ENCODE data around the gene SNTA1.
"Not testable (repeated sequence)": the region's sequence is repeated elsewhere in the genome, so short reads cannot be mapped to it uniquely, and the experiment has no call there.

The SNTA1 gene

DNA sequence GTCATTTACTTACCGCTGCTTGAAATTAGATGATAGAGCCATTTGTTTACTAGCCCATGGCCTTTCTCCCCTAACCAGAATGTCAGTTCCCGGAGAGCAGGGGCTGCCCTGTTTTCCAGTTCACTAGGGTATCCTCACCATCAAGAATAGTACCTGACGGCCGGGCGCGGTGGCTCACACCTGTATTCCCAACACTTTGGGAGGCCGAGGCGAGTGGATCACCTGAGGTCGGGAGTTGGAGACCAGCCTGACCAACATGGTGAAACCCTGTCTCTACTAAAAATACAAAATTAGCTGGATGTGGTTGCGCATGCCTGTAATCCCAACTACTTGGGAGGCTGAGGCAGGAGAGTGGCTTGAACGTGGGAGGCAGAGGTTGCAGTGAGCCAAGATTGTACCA, 19.7 kb downstream of the SNTA1 start:
- DNase-seq: not testable (repeated sequence)

DNA sequence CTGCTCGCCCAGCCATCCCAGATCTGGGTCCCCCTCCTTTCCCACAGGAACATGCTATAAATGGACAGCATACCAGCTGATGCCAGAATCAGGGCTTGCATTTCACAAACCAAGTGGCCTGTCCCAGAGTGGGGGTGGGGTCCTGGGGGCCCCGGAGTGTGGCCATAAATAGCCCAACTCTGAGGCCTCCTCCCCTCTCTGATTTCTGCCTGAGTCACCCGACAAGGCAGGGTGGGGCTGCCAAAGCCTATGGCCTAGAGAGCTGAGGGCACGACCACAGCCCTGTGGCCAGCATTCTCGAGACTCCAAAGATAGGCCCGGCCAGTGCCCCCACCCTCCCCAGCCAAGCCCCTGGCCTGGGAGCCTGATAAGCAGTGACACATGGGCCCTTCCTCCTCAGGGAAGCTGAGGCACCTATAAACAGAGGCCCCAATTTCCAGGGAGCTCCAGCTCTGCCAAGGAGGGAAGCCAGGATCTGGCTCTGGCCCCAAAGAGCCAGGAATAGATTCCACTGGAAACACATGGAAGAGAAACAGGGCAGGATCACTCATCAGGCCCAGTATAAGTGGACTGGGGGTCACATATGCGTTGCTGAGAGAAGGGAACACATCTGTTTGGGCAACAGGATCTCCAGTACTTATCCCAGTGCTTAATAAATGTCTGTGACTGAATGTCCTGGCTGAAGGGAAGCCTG, 20.3 kb downstream of the SNTA1 start:
- DNase-seq: no peak

DNA sequence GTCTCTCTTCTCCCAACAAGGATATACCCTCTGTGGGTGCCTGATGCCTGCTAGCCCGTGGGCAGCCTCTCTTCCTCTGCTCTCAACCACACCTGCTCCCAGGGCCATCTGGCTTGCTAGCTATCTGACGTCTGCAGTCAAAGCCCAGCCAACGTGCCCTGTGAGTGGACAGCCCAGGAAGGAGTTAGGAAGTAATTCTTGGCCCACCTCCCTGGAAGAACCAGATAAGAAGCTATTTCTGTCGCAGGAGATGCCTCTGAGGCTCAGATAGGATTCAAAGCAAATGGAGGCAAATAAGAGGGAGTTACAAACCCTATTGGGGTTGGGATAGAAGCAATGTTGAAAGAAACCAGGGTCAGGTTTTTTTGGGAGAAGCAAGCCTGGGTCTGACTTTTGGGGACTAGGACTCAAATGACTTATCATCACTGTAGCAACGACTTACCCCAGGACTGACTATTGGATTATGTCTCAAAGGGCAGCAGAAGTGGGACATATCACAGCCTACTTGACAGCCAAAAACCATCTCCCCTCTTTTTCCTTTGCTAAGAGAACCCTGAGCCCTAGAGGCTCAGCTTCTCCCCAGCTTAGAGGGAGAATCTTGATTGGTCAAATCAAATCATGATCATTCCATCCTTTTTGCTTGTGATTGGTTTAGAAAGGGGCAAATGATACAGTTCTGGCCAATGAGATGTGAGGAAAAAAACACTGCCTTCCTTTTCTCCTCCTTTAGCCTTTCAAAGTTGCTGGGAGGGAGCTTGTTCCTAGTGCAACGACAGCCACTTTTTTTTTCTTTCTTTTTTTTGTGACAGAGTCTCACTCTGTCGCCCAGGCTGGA, 24.2 kb downstream of the SNTA1 start:
- no peak for DNase-seq

DNA sequence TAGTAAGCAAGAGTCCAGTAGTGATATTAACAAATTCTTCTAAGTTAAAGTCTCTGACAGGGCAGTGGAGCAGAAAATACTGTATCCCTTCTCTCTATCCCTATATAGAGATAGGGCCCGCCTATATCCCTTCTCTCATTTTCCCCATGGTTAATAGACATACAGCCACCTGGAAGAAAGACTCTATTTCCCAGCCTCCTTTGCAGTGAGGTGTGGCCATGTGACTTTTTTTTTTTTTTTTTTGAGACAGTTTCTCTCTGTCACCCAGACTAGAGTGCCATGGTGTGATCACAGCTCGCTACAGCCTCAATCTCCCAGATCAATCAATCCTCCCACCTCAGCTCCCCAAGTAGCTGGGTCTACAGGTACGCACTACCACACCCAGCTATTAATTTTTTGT, 25.5 kb downstream of the SNTA1 start:
- no peak for DNase-seq

DNA sequence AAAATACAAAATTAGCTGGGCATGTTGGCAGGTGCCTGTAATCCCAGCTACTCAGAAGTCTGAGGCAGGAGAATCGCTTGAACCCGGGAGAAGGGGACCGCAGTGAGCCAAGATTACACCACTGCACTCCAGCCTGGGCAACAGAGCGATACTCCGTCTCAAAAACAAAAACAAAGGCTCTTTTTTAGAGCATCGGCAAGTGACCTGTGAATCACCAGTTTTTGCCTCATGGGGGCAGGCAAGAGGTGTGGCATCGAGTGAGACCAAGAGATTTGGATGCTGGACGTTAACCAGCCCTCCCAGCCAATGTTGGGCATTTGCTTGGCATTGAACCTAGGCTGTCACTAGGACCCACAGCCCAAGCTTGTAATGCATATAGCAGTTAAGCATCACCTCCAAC, 27.6 kb downstream of the SNTA1 start:
- DNase-seq: no peak

DNA sequence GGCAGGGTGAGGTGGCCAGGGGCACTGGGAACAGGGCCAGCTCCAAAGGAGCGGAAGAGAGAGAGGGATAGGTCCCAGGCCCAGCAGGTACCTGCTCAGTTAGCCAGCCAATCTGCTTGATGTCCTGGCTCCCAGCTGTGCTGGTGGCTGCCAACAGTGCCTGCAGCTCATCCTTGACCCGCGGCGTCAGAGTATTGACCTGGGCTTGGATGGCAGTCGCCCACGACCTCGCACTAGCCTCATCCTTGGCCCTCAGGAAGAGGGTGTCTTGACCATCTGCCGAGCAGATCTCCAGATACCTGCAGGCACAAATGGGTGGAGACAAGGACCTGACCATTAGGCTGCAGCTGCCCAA, 31.1 kb downstream of the SNTA1 start:
- DNase-seq: no peak

DNA sequence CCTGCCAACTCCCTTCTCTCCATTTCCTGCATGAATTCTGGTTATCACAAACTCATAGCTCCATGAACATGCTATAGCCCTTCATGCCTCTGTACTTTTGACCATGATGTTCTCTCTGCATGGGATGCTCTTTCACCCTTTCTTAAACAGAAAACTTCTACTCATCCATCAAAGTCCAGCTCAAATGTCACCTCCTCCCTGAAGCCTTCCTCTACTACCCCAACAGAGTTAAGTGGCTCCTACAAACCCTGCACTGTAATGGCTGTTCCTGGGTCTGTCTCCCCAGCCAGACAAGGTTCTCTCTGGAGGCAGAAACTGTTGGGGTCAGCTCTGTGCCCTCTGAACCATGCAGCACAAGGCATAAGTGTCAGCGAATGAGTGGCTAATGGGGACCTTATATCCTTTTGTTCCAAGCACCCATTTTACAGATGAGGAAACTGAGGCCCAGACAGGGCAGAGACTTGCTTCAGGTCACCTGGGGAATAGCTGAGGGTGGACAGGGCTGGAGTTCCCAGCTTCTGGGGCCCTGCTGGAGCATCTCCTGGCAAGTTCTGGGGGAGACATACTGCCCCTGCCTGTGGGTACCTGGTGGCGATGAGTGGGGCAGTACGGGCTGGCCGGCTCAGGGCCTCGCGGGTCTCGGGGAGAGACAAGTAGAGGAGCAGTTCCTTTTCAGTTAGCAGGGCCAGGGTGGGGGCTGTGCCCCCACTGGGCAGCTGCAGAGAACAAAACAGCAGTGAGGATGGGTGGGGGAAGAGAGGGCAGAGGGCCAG, 31.7 kb downstream of the SNTA1 start:
- DNase-seq: no peak

DNA sequence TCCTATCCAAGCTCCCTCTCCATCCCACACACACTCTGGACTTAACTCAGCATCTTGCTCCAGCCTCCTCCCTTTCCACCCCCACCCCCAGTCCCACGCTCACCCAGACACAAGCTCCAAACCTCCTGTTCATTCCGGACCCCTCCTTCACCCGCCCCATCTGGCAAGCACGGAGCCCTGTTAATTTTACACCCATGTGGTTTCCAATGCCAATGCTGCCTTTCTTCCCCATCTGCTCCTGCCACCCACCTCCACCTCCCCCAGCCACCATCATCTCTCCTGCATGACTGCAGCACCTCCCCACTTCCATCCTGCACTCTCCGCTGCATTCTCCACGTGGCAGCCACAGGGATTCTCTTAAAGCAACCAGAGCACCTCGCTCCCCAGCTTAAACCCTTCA, 32.3 kb downstream of the SNTA1 start:
- no peak for DNase-seq

DNA sequence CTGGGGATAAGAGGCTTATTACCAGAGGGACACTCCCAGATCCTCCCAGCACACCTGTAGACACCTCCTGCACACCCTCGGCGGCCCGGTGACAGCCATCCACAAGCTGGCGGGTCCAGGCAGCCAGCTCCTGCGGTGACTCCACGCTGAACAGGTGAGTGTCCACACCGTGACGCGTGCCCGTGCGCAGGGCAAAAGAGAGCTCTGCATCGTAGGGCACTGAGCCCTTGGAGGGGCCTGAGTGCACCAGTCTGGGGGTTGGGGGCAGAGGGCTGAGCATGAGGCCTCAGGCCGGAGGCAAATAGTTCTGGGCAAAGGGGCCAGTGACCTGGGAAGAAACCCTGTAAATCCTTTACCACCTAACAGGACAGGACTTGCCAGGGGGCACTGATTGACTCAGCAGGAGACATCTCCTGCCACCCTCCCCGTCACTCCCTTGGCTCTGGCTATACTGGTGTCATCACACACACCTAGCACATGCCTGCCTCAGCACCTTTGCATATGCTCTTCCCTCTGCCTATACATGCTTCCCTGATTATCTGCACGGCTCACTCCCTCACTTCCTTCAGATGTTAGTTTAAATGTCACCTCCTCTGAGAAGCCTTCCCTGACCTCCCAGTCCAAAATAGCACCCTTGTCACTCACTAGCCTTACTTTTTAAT, 33.4 kb downstream of the SNTA1 start:
- no peak for DNase-seq

DNA sequence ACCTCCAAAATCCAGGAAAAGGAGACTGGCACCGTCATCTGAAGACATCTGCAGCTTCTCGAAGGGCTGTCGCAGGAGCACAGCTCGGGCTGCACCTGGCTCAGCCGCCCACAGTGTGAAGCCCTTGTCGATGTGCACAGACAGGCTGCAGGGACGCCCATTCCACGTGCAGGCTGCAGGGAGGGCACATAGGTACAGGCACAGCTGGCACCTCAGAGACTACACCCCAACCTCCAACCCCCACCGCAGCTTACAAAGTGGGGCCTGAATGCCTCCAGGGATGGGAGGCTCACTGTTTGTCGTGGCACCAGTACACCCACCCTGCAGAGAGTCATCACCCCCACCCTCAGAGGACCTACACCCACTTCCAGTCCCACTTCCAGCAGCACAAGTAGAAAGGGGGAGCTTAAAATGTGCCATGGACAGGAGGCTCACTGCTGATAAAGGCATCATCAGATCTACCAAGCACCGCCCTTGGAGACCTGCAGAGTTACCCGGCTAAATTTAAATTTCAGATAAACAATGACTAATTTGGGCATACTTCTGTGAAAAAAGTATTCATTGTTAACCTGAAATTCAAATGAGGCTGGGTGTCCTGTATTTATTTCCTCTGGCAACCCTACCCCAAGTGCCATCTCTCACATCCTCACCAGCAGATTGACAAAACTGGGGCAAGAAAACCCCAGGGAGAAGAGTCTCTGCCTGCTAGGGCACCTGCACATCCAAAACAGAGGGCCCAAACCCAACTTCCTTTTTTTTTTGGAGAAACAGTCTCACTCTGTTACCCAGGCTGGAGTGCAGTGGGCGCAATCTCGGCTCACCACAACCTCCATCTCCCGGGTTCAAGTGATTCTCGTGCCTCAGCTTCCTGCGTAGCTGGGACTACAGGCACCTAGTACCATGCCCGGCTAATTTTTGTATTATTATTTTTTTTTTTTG, 34.6 kb downstream of the SNTA1 start:
- DNase-seq: no peak

DNA sequence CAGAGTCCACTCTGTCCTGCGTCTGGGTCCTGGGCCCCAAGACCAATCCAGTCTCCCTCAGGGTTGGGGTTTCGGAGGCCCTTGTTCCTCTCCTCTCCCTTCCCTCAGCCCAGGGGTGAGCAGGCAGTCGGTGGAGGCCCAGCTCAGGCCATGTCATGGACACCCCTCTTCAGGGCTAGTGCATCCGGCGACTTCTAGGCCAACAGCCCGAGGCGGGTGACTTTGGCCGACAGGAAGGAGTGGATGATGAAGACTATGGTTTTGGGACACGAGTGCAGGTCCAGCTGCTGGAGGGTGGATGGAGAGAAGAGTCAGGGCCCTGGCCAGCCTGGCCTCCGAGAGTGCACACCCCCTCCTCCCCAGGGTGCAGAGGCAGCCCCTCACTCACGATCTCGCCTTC, 35.2 kb downstream of the SNTA1 start:
- no peak for DNase-seq

DNA sequence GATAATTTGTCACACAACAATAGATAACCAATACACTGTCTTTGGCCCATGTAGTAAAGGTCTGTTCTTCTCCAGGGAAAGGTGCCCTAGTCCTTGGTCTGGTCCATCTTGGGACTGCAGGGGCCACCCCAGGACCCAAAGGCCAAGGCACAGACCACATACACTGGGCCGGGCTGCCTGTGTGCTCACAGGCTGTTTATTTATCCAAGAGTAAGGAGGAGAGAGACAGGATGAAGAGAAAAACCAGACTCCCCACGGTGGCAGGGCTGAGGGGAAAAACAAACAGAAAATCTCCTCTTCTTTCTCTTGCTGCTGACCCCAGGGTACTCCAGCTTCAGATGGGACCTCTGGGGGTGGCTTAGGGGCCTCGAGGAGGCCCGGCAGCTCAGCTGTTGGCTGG, 35.8 kb downstream of the SNTA1 start:
- DNase-seq: no peak

DNA sequence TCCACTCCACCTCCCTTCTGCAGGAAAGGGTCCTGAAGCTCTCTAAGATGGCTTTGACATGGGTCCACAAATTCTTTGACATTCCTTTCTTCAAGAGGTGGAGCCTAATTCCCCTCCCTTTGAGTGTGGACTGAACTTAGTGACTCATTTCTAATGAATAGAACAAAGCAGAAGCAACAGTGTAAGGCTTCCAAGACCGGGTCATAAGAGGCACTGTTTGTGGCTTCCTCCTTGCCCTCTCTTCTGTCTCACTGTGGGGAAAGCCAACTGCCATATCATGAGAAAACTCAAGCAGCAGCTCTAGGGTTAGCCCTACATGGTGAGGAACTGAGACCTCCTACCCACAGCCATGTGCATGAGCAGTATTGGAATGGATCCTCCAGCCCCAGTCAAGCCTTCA, 36.3 kb downstream of the SNTA1 start:
- peak; percentile 52 to 62 for DNase-seq

DNA sequence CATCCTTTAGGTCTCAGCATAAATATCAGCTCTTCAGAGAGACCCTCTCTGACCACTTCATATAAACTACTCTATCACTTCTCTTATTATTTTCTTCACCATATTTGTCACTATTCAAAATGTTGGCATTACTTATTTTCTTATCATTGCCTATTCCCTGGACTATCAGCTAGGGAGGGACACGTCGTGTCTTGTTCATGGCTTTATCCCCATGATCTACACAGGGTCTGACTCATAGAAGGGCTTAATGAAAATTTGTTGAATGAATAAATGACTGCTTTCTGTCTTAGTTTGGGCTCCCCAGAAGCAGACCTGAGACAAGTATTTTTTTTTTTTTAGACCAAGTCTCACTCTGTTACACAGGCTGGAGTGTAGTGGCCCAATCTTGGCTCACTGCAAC, 39.3 kb downstream of the SNTA1 start:
- DNase-seq: no peak

DNA sequence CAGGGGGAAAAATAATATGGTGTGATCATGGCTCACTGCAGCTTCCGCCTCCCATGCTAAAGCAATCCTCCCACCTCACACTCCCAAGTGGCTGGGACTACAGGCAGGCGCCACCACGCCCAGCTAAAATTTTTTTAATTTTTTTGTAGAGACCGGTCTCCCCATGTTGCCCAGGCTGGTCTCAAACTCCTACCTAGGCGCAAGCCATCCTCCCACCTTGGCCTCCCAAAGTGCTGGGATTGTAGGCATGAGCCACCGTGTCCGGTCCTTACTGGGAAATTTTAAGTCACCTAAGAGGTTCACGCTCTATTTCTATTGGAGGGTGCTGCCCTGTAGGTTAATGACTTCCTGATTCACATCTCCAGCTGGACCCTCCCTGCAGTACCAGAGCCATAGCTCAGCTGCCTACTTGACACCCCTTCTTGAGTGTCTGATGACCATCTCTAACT, 41.6 kb downstream of the SNTA1 start:
- peak; percentile 31 to 44 for DNase-seq

DNA sequence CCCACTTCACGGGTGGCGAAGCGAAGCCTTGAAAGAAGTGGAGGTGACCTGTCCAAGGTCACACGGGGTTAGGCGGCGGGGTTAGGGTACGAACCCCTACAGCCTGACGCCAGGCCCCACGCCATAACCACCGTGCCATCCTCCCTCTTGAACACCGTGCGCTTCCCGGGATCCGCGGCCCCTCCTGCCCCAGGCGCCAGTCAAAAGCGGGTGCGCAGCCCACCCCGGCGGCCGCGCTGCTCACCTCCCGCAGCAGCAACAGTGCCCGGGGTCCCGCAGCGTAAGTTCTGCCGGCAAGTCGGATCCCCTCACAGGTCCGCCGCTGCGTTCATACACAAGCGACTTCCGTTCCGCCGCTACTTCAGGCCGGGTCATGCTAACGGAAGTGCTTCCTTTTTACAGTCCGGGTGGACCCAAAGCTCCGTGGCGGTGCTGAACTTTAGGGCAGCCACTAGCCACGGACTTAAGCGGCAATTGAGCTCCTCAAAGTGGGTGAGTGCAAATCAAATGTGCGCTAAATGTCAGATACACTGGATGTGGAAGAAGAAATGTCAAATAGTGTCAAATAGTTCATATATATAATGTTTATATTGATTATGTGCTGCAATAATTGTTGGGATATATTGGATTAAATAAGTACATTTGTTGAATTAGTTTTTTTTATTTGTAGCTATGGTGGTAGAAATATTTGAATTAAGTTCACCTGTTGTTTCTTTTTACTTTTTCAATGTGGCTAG, 42.2 kb downstream of the SNTA1 start, which contains the start of gene CDK5RAP1:
Gene CDK5RAP1 (minus strand): TSS at position 336 of the 737 bp plus-strand sequence. CDS start 4,455 bp downstream, outside the sequence.
- DNase-seq: peak; percentile 82 to 94

DNA sequence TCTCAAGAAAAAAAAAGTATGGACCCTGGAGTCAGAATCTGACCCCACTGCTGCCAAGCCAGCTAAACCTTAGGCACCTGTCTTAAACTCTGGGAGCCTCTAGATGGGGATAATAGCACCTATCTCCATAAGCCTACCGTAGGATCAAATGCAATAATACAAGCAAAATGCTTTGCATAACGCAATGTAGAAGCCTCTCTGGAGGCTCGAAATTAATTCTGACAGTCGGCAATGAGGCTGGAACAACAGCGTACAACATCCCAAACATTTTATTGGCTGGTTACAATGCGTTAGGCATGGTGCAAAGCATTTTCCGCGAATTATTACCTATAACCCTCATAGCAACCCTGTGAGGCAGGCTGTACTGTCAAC, 42.8 kb downstream of the SNTA1 start:
- DNase-seq: no peak

DNA sequence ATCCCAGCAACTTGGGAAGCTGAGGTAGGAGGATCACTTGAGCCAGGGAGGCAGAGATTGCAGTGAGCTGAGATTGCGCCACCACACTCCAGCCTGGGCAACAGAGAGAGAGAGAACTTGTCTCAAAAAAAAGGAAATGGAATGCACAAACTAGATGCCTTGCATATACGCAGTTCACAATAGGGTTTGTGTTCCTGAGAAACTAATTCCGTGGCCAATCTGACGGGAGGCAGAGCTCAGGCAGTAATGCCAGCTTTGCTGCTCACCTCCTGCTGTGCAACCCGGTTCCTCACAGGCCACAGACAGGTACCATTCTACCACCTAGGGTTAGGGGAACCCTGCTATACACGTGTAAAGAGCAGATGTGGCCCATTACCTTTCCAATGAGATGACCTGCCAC, 43.6 kb downstream of the SNTA1 start:
- peak; percentile 36 to 45 for DNase-seq

DNA sequence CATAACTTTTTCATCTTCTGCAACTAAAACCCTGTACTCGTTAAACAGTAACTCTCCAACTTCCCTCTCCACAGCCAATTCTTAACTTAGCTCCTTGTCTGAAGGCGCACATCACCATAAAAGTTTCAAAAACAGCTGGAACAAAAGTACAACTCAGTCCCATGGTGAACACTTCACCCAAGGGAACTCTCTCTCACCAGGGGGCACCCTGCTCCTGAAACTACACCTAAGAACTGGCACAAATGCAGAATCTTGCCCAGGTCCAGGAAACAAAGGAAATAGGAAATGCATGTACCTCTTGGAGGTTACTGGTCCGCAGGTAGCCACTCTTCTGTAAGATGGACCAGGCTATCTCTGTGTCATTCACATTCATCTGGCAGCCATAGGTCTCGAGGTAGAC, 48.8 kb downstream of the SNTA1 start:
- DNase-seq: no peak

DNA sequence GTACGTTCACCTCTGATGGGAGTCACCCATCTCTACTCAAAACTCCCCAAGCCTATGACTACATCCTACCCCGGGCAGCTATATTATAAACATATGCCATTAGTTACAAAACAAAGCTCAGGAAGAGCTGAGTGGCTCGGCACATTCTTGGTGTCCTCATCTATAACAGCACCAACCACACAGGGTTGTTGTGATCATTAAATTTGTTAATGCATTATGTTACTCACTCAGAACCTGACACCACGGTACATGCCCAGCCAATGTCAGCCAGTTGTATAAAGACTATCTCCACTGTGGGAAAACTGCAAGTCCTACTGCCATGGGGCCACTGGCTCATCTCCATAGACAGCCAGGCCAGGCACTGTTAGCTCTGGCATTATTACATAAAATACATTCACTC, 50.0 kb downstream of the SNTA1 start:
- DNase-seq: no peak

DNA sequence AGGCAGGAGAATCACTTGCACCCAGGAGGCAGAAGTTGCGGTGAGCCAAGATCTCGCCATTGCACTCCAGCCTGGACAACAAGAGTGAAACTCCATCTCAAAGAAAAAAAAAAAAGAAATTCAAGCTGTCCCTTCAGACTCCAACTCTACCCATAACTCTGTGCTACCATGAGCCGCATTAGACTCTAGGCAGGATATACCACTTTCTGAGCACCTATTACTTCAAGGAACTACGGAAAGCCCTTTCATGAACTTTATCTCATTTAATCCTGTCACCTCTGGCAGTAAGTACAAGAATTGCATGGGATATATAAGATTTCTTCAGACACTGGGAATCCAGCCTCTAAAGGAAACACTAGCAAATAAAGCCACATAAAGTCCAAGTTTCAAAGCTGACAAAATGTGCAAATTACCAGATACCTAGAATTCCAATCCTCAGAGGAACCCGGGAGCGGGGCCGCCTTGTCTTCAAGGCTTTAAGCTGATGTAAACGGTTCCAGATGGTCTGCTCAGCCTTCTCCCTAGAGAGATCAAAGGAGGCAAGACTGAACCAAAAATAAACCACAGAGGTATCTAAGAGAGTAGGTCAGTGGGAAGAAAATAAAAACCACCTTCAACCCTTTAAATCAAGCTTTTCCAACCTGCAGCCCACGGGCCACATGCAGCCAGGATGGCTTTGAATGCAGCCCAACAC, 51.7 kb downstream of the SNTA1 start:
- DNase-seq: no peak
